HG03139 (cell line): Measurements from ENCODE around the gene ZGPAT.

ENCODE experiments used
- ATAC-seq: cut with Tn5 transposase; IDR thresholded peaks from one replicate; pipeline ENCODE4 v1.9.1; 2021; ENCODE audit not compliant: unreplicated experiment

The ZGPAT gene

DNA sequence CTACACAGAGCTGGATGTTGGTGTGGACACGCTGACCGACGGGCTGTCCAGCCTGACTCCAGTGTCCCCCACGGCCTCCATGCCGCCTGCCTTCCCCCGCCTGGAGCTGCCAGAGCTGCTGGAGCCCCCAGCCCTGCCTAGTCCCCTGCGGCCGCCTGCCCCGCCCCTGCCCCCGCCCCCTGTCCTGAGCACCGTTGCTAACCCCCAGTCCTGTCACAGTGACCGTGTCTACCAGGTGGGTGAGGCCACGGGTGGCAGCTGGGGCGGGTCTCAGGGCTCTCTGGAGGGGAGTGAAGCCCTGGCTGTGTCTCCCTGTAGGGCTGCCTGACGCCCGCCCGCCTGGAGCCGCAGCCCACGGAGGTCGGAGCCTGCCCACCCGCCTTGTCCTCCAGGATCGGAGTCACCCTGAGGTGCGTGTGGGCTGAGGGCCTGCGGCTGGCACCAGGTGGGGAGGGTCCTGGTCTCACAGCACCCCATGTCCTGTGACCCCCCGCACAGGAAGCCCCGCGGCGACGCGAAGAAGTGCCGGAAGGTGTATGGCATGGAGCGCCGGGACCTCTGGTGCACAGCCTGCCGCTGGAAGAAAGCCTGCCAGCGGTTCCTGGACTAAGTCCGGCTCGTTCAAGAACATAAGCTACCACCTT lies 34.7 kb downstream of the ZGPAT start:
- ATAC-seq, result no peak

DNA sequence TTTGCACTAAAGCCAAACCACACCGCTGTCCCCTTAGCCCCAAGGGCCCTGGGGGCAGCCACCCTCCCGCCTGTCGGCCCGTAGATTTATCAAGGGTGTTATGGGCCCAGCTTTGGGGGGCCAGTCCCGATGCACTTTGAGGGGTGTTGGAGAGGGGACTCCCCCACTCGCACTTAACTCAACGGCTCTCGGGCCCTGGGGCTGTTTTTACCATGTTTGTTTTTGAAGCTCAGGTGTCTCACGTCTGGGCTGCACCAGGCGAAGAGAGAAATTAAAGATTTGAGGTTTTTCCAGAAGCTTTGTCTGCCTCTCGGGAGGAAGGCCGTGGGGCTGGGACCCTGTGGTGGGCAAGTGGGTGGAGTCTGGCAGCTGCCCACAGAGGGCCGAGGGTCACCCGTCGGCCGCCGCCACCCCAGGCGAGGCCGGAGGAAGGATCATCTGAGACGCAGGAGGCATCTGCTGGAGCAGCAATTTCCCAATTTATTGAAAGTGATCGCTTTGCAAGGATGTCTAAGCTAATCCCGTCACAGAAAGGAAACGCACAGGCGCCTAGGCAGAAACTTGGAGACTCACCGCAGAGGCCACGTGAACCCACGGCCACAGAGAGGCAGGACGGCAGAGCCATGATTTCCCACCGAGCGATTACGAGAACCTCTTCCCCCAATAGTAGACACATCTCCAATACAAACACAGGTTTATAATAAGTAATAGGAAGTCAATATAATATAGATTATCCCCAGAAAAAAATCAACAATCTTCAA lies 35.6 kb downstream of the ZGPAT start:
- ATAC-seq, result no peak

DNA sequence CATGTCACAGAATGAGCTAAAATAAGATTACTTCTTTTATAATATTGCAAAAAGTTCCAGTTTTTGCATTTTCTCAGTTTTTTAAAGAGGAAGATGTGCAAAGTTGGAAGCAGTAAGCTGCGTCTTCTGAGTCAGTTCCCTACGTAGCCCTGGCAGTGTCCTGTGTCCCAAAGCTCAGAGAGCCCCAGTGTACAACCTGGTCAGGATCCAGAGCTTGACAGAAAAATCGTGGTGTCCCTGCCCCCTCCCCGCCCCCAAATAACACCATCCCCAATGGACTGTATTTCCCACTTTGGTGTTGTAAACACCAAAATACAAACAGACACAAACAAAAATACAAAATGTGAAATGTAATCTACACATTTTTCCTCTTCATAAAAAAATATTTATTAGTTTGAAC lies 36.3 kb downstream of the ZGPAT start:
- no peak for ATAC-seq

DNA sequence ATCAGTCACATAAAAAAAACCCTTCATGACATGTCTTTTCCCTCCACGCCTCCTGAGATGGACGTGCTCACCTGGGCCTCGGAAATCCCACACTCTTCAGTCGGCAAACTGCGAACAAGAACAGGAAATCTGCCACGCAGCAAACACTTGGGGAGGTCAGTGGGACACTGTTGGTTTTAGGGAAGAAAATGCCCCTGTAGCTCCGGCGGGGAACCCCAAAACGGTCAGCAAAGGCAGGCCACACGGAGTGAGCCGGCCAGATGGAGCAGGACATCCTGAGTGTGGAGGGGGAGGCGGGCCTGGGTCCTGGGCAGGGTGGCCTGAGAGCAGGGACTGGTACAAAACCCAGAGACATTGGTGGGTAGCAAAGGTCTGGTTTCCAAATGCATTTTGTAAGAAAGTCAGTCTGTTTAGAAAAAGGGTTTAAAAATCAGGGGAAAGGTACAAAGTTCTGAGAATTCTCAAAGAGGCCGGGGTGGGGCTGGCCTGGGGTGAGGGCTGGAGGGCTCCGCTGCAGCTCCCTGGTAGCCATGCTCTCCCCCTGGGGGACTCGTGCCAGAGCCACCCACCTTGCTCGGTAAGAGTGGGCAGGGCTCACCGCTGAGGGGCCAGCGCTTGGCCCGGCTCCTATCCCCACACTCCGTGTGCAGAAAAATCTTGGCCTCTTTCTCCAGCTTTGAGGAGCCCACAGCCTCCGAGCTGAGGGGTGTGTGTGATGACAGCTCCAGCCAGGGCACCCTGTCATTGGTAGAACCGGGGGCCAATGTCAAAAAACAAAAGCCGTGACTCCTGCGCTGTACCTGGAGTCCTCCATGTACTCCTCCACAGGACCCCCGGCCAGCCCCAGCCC lies 37.0 kb downstream of the ZGPAT start:
- ATAC-seq, result no peak

DNA sequence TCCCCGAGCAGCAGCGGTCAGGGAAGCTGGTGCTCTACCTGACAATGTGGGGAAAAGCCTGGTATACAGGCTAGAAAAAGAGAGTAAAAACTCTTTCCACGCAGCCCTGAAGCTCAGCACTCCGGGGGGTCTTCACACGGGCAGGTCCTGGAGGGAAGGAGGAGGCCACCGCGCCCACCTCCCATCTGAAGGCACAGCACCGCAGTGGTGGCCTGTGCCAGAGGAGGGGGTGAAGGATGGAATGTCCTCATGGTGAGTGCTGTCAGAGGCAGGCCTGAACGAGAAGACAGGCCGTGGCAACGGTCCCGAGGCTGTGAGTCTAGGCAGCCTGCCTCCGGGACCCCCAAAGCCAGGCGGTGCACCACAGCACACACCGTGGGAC lies 37.6 kb downstream of the ZGPAT start:
- ATAC-seq, result no peak

DNA sequence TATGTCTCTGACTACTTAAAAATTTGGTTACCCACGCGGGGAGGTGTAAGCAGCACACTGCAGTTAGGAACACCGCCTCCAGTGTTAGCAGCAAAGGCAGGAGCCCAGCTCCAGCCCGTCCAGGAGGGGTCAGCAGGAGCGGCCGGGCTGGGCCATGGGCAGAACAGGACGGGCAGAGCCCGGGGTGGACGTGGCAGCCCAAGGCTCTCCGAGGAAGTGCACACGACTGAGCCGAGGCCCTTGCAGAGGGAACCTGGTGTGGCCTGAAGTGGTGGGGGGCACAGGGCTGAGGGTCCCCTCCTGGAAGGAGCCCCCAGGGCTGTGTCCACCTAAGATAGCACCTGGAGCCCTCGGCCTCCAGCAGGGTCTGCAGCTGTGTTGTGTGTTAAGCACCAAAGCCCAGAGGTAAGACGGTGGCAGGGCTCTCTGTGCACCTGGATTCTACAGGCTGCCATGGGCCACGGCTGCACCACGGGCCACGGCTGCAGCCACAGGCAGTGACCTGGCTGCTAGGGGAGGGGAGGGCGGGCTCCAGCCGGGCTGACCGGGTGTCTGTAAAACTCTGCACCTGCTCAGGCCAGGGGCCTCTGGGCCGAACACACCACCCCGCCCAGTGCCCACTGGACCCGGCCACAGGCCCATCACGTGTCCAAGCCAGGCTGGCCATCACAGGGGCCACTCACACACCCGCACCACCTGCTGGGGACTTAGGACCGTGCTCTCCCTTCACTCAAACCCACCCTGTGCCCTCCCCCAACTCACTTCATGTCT lies 38.3 kb downstream of the ZGPAT start:
- no peak for ATAC-seq

DNA sequence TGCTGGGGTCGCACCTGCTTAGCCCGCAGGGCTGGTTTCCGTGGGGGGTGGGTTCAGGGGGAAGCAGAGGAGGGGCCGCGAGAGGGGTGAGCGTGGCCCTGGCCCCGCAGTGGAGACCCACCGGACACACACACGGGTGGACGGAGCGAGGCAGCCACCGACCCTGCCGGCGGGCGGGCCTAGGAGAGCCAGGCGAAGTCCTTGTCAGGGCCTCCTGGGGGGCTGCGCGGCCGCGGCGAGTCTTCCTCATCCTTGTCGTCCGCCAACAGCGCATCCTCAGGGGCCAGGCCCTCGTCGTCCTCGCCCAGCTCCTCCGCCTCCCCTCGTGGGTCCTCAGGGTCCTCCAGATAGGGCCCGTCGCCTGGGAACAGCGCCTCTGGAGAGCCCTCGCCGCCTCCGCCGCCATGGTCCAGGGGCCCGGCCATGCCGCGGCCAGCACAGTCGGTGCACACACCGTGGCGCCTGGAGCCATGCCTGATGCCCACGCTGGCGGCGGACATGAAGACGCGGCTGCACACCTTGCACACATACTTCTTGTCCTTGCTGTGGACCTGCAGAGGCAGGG lies 39.0 kb downstream of the ZGPAT start:
- no peak for ATAC-seq

DNA sequence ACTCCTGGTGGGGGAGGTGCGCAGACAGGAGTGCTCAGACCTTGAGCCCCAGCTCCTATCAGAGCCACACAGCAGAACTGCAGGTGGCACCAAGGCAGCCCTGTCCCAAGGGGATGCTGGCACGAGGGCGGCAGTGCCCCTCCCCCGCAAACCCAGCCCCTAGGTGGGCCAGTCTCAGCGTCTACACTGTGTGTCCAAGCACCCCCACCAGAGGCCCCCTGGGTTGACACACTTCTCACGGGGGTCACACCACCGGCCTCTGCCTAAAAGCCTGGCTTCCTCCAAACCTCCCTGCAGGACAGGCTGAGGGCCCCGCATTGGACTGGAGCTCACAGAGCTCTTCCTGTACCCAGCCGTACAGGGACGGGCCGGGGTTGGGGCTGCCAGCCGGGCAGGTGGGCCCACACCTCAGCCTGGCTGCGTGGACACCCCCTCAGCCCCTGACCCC lies 39.8 kb downstream of the ZGPAT start:
- ATAC-seq, result no peak

DNA sequence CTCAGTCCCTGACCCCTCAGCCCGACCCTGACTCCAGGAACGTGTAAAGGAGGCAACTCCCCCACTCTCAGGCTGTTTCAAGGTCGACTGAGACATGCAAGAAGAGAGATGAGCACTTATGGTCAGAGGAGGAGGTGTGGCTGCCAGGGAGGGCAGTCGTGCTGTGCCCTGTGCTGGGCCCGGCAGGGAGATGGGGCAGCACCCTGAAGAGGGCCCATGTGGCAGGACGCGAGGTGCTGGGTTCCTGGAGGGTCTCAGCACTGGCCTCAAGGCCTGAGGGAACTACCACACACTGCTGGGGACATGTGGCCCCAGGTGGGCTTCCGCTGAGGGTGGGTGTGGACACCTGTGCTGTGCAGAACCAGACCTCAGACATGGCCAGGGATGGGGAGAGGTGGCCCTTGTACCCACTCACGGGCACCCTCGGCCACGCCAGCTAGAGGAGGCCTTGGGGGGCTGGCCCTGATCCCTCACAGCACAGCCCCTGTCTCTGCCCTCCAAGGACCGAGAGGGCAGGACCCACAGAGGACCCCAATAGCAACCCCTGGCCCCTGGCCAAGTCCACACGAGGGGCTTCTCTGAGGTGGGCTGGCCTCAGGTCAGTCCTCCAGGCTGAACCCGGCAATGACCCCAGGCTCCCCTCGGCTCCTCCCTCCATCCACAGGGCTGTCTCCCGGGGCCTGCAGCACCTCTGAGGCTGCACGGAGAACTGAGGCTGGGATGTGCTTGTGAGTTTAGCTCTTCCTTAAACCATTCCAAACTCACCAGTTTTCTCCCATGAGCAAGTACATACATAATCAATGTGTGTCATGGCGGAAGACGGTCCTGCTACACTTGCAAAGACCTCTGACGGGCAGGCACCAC lies 40.5 kb downstream of the ZGPAT start:
- ATAC-seq, result no peak

DNA sequence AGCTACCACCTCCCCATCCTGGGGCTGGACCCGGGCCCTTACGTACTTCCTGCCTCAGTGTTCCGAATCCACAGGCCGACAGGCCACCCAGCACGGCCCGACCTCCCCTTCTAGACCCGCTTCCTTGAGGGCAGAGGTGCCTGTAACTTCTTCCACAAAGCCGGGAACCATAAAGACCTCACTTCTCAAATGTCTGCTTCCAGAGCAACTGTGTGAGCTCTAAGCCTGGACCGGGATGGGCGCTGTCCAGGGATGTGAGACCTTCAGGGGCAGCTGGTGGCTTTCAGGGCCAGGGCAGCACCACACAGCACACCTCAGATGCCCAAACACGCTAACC lies 41.1 kb downstream of the ZGPAT start:
- ATAC-seq, result no peak

DNA sequence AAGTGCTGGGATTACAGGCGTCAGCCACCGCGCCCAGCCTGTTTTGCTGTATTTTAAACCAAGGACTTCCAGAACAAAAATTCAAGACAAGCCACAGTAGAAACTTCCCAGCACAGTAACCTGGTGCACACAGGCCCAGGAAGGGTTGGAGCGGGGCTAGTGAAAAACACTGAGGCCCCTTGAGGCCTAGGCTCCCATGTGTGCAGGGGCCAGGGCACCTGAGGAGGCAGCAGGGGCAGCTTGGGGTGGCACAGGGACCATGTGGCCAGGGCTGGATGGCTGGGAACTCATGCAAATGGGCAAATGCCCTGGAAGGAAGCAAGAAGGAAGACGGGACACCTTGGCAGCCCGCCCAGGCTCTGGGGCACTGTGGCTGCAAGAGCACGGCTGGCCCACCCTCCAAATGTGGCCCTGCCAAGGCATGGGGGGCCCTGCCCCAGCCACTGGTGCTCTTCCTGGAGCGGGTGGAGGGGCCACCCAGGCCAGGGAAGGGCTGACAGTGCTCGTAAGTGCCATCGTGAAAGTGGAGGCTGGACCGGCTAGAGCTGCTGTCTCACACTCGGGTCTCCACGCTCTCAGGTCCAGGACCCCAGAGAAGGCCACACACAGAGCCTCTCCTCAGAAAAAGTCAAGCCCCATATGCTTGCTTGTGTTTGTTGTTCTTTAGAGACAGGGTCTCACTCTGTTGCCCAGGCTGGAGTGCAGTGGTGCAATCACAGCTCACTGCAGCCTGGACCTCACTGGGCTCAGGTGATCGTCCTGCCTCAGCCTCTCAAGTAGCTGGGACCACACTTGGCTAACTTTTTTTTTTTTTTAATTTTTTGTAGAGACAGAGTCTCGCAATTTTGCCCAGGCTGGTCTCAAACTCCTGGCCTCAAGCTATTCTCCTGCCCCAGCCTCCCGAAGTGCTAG lies 42.0 kb downstream of the ZGPAT start:
- ATAC-seq, result no peak

DNA sequence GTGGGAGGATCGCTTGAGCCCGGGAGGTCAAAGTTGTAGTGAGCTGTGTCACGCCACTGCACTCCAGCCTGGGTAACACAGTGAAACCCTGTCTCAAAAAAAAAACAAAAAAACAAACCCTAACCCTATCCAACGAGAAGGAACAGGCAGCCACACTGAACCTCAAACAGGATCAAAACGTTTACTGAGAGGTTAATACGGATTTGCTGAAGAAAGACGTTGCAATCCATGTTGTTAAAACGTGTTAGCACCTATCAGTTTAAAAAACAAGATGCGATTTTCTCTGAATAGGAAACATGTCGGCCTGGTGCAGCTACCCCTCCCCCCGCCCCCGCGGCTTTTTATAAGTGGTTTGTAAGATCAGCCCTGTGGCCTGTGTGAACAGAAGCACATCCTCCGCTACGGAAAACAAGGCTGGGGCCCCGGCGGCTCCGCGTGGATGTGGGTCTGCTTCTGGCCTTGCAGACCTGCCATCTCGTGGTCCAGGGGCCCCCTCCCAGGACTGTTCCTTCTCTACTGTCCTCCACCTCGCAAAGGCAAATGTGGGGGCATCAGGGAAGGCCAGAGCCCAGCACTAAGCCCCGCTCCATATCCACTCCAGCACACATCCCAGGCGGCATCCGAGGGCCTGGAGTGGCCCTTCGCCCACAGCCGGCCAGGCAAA lies 43.1 kb downstream of the ZGPAT start:
- ATAC-seq, result no peak

DNA sequence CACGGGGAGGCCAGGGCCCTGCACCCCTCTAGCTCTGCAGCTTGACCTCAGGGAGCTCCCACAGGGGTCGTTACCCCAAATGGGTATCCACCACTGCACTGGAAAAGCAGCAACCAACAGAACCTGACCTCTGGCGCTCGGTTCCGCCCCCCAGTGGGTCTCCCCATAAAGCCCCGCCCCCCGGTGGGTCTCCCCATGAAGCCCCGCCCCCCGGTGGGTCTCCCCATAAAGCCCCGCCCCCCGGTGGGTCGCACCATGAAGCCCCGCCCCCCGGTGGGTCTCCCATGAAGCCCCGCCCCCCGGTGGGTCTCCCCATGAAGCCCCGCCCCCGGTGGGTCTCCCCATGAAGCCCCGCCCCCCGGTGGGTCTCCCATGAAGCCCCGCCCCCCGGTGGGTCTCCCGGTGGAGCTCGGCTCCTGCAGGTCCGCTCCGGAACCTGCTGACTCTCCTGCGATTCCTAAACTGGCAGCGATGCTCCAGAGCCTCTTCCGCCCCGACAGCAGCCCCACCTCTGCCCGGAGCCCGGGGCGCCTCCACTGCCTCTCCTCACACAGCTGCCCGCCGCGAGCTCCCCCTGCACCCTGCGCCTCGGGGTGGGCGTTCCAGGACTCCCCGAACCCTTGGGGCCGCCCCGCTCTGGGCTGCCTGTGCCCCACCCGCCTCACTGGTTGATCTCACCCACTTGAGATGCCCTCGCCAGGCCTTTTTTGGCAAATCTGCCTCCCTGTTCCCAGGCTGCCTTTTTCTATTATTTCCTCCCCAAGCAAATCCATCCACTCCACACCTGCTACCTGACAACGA lies 43.8 kb downstream of the ZGPAT start:
- ATAC-seq, result no peak

DNA sequence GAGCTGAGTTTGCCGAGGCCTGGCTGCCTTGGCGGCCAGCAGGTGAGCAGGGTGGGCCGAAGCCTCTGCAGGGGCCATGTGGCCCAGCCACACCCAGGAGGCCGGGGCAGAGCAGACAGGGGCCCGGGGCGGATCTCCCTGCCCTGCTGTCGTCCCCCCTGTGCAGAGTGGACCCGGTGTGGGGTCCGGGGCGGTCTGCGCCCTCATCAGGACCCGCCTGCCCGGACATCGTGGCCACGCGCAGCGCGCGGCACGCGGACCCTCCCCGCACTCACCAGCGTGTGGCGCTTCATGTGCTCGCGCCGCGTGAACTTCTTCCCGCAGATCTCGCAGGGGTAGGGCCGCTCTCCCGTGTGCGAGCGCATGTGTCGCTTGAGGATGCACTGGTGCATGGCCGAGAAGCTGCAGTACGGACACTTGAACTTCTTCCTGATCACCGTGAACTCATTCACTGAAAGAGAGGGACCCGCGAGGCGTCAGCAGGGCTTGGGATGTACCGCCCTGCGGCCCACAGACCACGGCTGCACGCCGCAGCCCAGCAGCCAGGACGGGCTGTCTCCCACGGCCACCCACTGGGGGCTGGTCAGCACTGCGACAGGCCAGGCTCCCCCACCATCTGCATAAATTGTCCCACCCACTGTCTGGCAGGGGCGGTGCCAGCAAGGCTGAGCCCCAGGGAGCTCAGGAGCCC lies 44.7 kb downstream of the ZGPAT start:
- ATAC-seq, result no peak

DNA sequence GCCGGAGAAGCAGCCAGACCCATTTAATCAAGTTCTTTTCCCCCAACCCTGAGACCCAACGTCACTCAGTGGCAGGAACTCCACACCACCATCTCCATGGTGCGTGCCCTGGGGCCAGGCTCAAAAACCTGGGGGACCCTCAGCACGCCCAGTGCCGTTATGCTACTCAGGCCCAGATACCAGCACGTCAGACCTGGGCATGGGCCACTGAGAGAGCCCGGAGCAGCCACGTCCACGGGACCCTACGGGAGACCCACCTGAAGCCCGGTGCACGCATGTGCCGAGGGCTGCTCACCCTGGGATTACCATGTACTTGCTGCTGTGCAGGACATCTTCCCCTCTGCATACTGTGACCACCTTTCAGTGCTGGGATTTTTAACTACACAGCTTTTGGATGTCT lies 45.5 kb downstream of the ZGPAT start:
- no peak for ATAC-seq

DNA sequence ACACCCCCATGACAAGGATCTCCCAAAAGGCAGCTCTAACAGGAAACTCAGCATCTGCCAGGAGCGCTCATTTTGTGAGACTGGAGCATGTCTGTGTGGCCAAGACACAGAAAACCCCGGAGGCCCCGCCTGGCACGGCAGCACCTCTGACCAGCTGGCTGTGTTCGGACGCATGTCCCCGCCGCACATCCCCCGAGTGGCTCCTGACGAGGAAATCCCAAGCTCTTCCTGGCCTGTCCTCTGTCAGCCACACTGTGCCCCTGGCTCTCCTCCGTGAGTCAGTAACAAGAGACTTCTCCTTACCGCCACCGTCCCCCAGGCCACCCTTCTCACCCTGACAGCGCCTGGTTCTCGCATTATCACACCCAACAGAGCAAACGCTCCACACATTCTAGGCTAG lies 46.2 kb downstream of the ZGPAT start:
- ATAC-seq, result no peak
